NCI-H345 treated with DMSO at 0.1 percent for 48 hours (cell line): ENCODE data around the gene LAT.

Experiments
- DNase-seq: peaks from one replicate; lab custom pipeline; 2025; ENCODE audit not compliant: unreplicated experiment; lab: John Stamatoyannopoulos, UW

LAT gene

GRCh38 chr16:29007730-29008593, 23.1 kb downstream of the LAT start:
- no peak for DNase-seq

DNA sequence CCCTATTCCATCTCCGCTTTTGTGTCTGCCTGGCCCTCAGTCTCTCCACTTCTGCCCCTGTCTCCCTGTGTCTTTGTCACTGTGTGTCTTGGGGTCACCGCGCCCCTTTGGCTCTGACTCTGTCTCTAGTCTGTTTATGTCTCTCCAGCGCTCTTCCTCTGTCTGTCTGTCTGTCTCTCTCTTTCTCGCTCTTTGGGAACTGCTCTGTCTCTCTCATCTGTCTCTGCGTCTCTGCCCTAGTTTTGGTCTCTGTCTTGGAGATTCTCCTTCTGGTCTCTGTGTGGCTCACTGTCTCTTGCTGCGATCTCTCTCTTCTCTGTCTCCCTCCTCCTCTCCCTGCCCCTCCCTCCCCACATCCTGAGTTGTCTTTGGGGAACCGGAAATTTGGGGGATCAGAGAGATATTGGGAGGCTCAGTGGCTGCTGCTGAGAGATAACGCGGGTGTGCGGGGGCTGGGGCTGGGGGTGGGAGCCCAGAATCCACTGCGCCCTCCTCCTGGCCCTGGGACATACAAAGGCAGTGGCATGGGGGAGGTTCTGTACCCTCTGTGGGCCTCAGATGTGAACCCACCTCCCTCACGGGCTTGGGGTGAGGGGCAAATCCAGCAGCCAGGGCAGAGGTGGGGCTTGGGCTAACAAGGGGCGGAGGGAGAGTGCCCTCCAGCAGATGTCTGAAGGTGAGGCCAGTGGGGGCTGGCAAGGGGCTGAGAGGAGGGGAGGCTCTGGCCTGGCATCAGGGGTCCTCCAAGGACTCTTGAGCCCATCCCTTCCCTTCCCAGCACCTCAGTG, 24.4 kb downstream of the LAT start:
- no peak for DNase-seq

DNA sequence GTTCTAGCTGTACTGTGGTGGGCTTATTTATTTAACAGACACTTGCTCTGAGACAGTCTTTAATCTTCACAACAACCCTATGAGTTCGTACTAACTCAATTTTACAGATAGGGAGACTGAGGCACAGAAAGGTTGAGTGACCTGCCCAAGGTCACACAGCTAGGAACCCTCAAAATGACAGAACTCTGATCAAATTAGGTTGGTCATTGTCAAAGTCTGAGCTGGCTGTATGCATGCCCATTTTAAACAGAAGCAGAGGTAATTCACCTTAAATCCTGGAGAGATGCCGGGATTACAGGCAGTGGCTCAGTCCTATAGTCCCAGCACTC, 24.9 kb downstream of the LAT start:
- DNase-seq: no peak

DNA sequence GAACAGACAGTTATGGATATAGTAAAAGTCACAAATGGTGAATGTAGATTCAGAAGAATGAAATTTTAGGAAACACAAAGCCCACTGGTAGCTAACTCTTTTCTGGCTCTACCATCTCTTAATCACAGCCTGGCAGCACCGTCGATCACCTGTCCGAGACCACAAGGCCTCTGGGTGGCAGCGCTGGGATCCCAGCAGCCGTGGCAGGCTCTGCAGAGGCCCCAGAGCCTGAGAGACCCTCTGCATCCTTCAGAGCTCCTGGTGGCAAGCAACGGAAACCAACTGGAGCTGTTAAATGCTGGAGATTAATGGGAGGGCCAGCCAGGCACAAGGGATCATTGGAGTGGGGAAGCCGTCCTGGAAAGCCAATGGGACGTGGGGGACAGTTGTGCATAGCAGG, 26.3 kb downstream of the LAT start:
- no peak for DNase-seq

GRCh38 chr16:29011851-29012250, 27.0 kb downstream of the LAT start:
- DNase-seq: no peak

GRCh38 chr16:29012913-29013553, 28.2 kb downstream of the LAT start:
- DNase-seq: no peak

DNA sequence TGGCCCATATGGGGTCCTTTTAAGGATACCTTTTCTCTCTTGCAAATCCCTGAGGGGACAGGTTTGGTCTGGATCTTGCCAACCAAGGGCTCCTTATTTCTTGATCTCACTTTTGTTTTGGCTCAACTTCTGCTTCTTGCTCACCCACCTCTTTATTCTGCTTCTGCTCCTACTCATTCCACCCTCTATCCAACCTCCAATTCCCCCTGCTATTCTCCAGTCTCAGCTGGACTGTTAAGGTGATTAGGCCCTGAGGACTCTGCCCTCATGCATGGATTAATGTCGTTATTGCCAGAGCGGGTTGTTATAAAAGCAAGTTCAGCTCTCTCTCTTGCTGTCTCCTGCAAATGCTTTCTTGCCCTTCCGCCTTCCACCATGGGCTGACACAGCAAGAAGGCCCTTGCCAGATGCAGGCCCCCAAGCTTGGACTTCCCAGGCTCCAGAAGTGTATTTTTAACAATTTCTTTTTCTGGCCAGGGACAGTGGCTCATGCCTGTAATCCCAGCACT, 29.8 kb downstream of the LAT start:
- DNase-seq: no peak

GRCh38 chr16:29022196-29022595, 37.3 kb downstream of the LAT start:
- no peak for DNase-seq

DNA sequence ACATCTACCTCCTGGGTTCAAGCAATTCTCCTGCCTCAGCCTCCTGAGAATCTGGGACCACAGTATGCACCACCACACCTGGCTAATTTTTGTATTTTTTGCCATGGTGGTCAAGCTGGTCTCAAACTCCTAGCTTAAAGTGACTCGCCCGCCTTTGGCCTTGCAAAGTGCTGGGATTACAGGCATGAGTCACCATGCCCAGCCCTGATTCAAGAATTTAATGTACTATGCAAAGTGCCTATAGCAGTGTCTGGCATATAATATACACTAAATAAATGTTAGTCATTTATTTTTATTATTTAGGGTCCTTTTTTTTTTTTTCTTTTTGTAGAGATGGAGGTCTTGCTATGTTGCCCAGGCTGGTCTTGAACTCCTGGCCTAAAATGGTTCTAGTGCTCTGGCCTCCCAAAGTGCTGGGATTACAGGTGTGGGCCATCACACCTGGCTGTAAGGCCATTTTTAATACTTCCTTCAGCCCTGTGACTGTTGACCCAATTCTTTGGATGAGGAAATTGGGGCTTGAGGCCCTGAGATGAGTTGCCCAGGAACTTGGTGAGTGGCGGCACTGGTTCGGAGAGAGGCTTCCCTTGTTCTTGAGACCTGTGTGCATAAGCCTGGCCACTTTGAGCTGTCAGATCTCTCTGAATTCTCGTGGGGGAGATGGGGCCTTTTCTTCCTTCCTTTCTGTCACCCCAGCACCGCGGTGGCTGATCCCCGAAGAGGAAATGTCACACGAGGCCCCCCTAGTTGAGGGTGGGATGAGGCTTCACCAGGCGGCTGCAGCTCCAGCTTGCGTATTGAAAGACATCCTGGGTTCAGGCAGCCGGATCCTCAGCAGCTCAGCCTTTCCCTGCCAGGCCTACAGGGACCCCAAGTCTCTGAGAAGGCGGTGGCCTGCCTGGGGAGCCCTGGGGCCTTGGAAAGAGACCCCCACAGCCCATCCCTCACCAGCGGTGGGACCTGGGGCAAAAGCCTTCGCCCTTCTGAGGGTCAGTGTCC, 38.7 kb downstream of the LAT start:
- no peak for DNase-seq

DNA sequence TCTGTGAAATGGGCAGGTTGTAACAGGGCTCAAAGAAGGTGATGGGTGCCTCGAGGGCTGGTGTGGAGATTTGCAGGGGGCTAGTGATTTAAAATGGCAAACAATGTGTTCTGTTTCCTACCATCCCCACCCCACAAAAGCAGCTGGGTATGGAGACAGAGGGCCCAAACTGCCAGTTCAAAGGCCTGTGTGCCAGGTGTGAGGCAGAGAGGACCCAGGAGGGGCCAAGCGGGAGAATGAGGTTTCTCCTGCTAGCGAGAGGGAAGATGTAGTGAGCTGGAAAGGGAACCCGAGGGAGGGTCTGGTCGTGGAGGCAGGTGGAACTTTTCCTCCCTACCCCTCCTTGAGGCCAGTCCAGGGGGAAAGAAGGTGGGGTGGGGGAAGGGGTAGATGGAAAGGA, 39.4 kb downstream of the LAT start:
- DNase-seq: no peak

- DNase-seq: no peak
Observed at GRCh38 chr16:29025218-29025617, 40.4 kb downstream of the LAT start.

GRCh38 chr16:29025735-29026134, 40.9 kb downstream of the LAT start:
- DNase-seq: no peak

DNA sequence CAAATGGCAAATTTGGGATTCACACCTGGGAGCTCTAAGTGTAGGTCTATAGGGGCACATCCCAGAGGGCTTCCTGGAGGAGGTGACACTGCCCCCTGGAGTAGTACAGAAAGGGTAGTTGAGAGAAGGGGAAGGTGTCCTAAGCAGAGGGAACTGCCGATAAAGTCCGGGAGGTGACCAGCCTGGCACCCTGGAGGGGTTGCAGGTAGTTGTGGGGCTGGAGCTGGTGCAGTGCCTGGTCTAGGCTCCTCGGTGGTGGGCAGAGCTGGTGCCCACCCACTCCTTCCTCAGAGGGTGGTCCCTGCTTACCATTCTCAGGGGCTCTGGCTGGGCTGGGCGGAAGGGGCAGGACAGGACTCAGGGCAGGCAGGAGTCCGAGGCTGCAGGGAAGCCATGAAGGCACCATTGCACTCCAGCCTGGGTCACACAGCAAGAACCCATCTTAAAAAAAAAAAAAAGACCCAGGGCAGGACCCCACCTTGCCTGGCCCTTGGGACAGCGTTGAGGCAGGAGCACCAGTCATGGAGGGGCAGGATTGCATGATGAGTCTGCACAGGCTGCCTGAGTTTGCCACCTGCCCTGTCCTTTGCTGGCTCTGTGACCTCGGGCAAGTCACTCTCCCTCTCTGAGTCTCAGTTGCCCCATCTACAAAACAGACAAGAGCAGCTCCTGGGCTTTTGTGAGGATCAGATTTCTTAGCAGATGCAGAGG, 43.8 kb downstream of the LAT start:
- DNase-seq: no peak

DNA sequence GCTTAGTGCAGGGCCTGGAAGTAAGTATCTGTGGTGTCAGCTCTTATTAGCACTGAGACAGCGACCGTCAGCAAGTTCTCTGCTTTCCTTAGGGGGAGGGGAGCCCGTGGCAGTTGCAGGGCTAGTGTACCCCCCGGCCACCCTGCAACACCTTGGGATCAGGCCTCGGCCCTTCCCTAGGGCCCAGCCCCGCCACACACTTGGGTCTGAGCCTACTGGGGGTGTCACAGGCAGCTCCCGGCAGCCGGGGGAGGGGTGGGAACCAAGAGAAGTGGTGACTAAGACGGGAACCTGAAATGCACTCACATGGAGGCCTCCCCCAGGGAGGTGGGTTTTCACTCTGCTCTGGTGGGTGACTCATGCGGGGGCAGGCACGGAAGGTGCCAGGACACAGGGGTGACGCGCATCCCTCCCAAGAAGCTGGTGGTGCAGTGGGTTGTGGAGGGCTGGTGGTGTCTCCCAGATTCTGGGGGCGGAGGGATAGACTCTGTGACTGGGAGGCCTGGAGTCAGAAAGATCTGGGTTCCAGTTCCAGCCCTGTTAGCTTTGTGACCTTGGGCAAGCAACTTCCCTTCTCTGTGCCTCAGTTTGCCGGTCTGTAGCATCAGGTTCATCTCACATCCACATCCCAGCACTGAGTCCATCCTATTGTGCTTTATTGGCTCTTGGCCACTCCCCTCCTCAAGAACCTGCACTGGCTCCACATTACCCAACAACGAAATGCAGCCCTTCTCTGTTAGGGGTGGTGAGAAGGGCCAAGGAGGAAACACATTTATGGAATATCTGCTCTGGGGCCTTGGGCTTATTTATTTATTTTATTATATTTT, 44.5 kb downstream of the LAT start:
- DNase-seq: no peak

- no peak for DNase-seq
Observed at GRCh38 chr16:29030086-29030840, 45.4 kb downstream of the LAT start.
